Stimulated activated naive CD8-positive, alpha-beta T cell treated with anti-CD3 and anti-CD28 coated beads, Interleukin-15, amount 100 ng/mL, for 72 hours (primary cell): ENCODE measurements around the gene MBD6.

Experiments used
- ATAC-seq: fragments of 150-1000 bp; cut with Tn5 transposase; 2 replicates; pipeline ENCODE4 v1.10.0; 2021; ENCODE audit warnings: mild to moderate bottlenecking, moderate library complexity
- DNase-seq, 2 donors: peaks; one replicate each; pipeline ENCODE4 v3.0.0; 2021 to 2022
- H3K27ac Mint-ChIP-seq, 2 donors: one replicate each; pipeline ENCODE4 v1.8.0; 2022; ENCODE audit warnings: mild to moderate bottlenecking in 2 of 2, mixed read lengths in 2 of 2, moderate library complexity in 2 of 2
- H3K27me3 Mint-ChIP-seq: one replicate; pipeline ENCODE4 v1.8.0; 2022; ENCODE audit warnings: mixed read lengths
- H3K4me1 Mint-ChIP-seq: one replicate; pipeline ENCODE4 v1.8.0; 2022; ENCODE audit warnings: mild to moderate bottlenecking, mixed read lengths
- H3K4me3 Mint-ChIP-seq, 2 donors: one replicate each; pipeline ENCODE4 v1.8.0; 2022; ENCODE audit warnings: mild to moderate bottlenecking in 2 of 2, mixed read lengths in 2 of 2, moderate library complexity in 1 of 2
- H3K9me3 Mint-ChIP-seq, 2 donors: one replicate each; pipeline ENCODE4 v1.8.0; 2022; ENCODE audit warnings: mixed read lengths in 2 of 2

MBD6 gene

DNA sequence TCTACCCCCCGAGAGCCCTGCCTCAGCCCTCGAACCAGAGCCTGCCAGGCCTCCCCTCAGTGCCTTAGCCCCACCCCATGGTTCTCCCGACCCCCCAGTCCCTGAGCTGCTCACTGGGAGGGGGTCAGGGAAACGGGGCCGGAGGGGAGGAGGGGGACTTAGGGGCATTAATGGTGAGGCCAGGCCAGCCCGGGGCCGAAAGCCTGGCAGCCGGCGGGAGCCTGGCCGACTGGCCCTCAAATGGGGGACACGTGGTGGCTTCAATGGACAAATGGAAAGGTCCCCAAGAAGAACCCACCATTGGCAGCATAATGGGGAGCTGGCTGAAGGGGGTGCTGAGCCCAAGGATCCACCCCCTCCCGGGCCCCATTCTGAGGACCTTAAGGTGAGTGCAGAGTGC, 5.6 kb downstream of the MBD6 start:
- peaks cover 60% of the 10 kb centered on the region for H3K4me1 Mint-ChIP-seq
- no peak overlapping the region for H3K4me3 Mint-ChIP-seq
- DNase-seq (no peak), ATAC-seq (no peak)
- no peaks in the 10 kb centered on the region for H3K9me3 Mint-ChIP-seq
- no peaks in the 10 kb centered on the region for H3K27me3 Mint-ChIP-seq
- no peak overlapping the region for H3K27ac Mint-ChIP-seq

DNA sequence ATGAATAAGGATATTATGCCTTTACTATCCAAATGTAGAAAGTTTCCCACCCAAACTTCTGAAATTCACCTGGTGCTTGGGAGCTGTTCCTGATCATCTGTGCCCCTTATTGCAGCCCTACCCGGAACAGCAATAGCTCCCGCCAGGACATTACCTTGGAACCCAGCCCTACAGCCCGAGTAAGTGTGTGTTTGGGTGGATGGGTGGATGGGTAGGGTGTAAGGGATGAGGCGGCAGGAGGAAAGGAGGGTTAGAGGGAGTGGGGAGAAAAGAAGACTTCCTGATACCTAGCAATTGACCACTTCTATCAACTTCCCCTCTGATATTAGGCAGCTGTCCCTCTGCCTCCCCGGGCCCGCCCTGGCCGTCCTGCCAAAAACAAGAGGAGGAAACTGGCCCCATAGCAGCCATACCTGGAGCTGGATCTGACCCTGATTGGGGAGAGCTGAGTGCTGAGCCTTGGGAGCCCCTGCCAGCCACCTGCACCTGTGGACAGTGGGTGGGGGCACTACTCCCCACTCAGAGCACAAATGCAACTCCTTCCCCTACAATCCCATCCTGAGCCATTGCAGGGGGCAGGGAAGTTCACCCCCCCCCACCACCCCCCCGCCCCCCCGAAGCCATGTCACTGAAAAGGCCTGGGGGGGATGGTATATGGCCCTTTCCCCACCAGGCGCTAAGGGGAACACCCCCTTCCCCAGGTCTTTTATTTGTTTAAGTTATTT, 6.4 kb downstream of the MBD6 start:
- Mint-ChIP-seq H3K4me1 (peaks cover 52% of the 10 kb centered on the region), H3K4me3 (no peak overlapping the region), H3K9me3 (no peaks in the 10 kb centered on the region), H3K27me3 (no peaks in the 10 kb centered on the region), H3K27ac (peak overlapping the region in 1 of 2 donors; percentile 72)
- ATAC-seq (no peak), DNase-seq (no peak)

GRCh38 chr12:57529831-57530230, 7.2 kb downstream of the MBD6 start:
- no peak for DNase-seq
- Mint-ChIP-seq H3K27me3 (no peaks in the 10 kb centered on the region), H3K9me3 (no peaks in the 10 kb centered on the region), H3K4me1 (peaks cover 44% of the 10 kb centered on the region), H3K4me3 (no peak overlapping the region), H3K27ac (peak overlapping the region; percentile 21 to 50)
- ATAC-seq = no peak

GRCh38 chr12:57530396-57531142, 7.9 kb downstream of the MBD6 start:
- Mint-ChIP-seq H3K9me3 (no peaks in the 10 kb centered on the region), H3K4me3 (no peak overlapping the region), H3K27ac (no peak overlapping the region), H3K27me3 (no peaks in the 10 kb centered on the region), H3K4me1 (peaks cover 37% of the 10 kb centered on the region)
- ATAC-seq (no peak), DNase-seq (no peak)

GRCh38 chr12:57531836-57532235, 9.2 kb downstream of the MBD6 start:
- no peaks in the 10 kb centered on the region for H3K9me3 Mint-ChIP-seq
- peak overlapping the region in 1 of 2 donors; percentile 84 for H3K27ac Mint-ChIP-seq
- H3K4me1 Mint-ChIP-seq = peaks cover 24% of the 10 kb centered on the region
- no peaks in the 10 kb centered on the region for H3K27me3 Mint-ChIP-seq
- ATAC-seq = no peak
- no peak for DNase-seq
- no peak overlapping the region for H3K4me3 Mint-ChIP-seq

DNA sequence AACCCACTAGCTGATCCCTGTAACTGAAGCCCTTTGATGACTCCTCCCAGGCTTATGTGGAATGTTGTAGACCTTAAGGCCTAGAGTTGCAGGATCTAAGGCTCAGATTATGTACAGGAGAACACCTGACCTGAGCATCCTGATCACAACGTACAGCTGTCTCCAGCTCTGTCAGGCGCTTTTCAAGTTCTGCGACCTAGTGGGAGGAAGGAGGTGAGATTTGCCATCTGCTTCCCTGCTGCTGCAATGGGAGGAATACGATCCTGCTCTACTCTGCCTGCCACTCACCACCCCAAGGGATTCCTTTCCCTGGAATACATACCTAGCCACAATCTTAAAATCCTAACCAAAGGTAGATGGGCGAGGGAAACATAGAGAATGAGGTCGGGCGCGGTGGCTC, 10.5 kb downstream of the MBD6 start:
- no peak overlapping the region for H3K27ac Mint-ChIP-seq

GRCh38 chr12:57534250-57534649, 11.6 kb downstream of the MBD6 start:
- H3K9me3 Mint-ChIP-seq = no peaks in the 10 kb centered on the region
- no peak overlapping the region for H3K4me3 Mint-ChIP-seq
- peaks cover 29% of the 10 kb centered on the region for H3K4me1 Mint-ChIP-seq
- H3K27ac Mint-ChIP-seq = peak overlapping the region in 1 of 2 donors; percentile 65
- DNase-seq (no peak), ATAC-seq (no peak)
- no peaks in the 10 kb centered on the region for H3K27me3 Mint-ChIP-seq

More for the DNA sequence above, 10.5 kb downstream of the MBD6 start:
- ATAC-seq = no peak
- Mint-ChIP-seq H3K4me1 (peaks cover 25% of the 10 kb centered on the region), H3K4me3 (no peak overlapping the region), H3K27me3 (no peaks in the 10 kb centered on the region), H3K9me3 (no peaks in the 10 kb centered on the region)
- DNase-seq = no peak

DNA sequence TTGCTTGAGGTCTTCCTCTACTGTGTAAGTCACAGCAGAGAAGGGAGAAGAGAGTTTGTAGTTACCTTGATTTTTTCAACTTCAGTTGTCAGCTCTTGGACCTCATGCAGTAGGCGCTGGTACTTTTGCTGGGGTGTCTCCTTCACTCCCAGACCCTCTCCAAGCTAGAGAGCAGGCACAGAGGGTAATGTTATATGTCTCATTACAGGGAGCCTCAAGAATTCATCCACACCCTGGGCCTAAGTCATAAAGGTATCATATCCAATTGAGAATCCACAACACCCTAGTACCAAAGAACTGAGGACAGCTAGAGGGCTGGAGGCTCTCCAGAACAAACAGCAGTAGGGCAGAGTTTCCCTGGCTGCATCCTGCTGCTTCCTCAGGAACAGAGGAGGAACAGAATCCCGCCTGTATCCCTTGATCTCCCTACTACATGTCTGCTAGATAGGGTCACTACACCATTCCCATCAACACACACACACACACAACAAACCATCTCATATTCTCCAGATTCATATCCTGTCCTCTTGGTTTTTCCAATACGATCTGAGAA, 12.4 kb downstream of the MBD6 start:
- no peak for DNase-seq
- H3K4me3 Mint-ChIP-seq = no peak overlapping the region
- no peak overlapping the region for H3K27ac Mint-ChIP-seq
- H3K4me1 Mint-ChIP-seq = peaks cover 22% of the 10 kb centered on the region
- H3K9me3 Mint-ChIP-seq = no peaks in the 10 kb centered on the region
- H3K27me3 Mint-ChIP-seq = no peaks in the 10 kb centered on the region
- no peak for ATAC-seq

DNA sequence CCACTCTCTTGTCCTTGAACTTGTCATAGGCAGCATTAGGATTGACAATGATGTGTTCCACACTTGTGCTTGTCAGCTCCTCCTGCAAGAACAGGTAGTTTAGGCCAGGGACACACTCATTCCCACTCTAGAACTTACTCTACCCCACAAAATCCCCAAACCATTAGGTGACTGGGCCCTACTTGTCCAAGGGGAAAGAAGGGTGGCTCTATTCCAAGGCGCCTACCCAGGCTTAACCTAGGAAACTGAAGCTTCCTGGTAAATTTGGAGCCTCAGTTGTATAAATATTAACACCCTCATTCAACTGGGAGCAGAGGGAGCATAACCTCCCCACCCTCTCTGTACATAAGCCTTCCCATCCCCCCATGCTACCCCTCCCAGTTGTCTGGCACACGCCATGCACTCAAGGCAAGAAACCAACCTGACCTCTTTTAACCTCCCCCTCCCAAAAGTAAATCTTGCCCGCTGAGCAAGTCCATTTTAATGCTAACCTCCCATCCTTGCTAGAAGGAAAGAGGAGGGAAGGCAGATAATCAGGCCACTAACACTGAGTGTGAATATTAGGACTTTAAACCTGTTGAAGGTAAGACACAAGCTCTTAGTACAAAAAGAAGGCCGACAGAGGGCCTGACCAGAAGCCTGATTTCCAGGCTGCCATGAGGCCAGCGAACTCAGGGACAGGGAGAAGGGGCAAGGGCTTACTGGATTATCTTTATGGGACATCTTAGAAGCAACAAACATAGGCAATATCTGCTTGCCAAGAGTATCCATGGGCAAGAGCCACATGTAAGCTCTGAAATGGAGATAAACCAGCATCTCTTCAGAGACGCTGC, 13.4 kb downstream of the MBD6 start:
- no peaks in the 10 kb centered on the region for H3K27me3 Mint-ChIP-seq
- H3K9me3 Mint-ChIP-seq = no peaks in the 10 kb centered on the region
- H3K4me3 Mint-ChIP-seq = no peak overlapping the region
- ATAC-seq = no peak
- DNase-seq = no peak
- H3K27ac Mint-ChIP-seq = no peak overlapping the region
- peaks cover 21% of the 10 kb centered on the region for H3K4me1 Mint-ChIP-seq

- no peak overlapping the region for H3K4me3 Mint-ChIP-seq
- H3K27ac Mint-ChIP-seq = peak overlapping the region in 1 of 2 donors; percentile 15
- peaks cover 21% of the 10 kb centered on the region for H3K4me1 Mint-ChIP-seq
- no peaks in the 10 kb centered on the region for H3K9me3 Mint-ChIP-seq
- no peaks in the 10 kb centered on the region for H3K27me3 Mint-ChIP-seq
- DNase-seq = no peak
- ATAC-seq = no peak
Measured at GRCh38 chr12:57536597-57536942, 13.9 kb downstream of the MBD6 start.

GRCh38 chr12:57539134-57539768, 16.6 kb downstream of the MBD6 start:
- no peaks in the 10 kb centered on the region for H3K9me3 Mint-ChIP-seq
- peaks cover 28% of the 10 kb centered on the region for H3K4me1 Mint-ChIP-seq
- no peak for ATAC-seq
- no peak overlapping the region for H3K27ac Mint-ChIP-seq
- DNase-seq = no peak
- H3K4me3 Mint-ChIP-seq = no peak overlapping the region
- no peaks in the 10 kb centered on the region for H3K27me3 Mint-ChIP-seq

DNA sequence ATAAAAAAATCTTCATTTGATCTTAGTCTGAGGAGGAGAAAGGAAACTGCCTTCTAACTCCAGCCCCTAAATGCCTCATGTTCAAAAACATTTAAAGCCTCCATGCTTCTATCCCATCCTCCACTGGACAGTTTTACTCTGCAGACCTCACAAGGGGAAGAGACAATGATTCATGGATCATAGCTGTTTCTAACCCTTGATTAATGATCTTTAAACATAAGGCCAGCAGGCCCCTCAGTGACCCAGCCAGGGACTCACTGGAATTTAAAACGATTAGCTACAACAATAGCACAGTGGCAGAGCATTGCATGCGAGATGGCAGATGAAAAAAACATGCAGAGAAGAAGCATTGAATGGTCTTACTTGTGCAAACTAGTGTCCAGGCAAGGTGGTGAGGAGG, 18.4 kb downstream of the MBD6 start:
- Mint-ChIP-seq H3K9me3 (no peaks in the 10 kb centered on the region), H3K4me3 (no peak overlapping the region), H3K4me1 (peaks cover 44% of the 10 kb centered on the region), H3K27ac (no peak overlapping the region), H3K27me3 (no peaks in the 10 kb centered on the region)
- DNase-seq (no peak), ATAC-seq (no peak)

- DNase-seq = no peak
- Mint-ChIP-seq H3K4me3 (no peak overlapping the region), H3K27me3 (no peaks in the 10 kb centered on the region), H3K9me3 (no peaks in the 10 kb centered on the region), H3K4me1 (peaks cover 48% of the 10 kb centered on the region), H3K27ac (no peak overlapping the region)
- ATAC-seq = no peak
Measured at GRCh38 chr12:57541717-57542116, 19.1 kb downstream of the MBD6 start.

- H3K27me3 Mint-ChIP-seq = peaks cover 4% of the 10 kb centered on the region
- H3K9me3 Mint-ChIP-seq = no peaks in the 10 kb centered on the region
- H3K4me1 Mint-ChIP-seq = peaks cover 46% of the 10 kb centered on the region
- DNase-seq = no peak
- no peak overlapping the region for H3K27ac Mint-ChIP-seq
- ATAC-seq = no peak
- H3K4me3 Mint-ChIP-seq = no peak overlapping the region
Measured at GRCh38 chr12:57543581-57543980, 21.0 kb downstream of the MBD6 start.

DNA sequence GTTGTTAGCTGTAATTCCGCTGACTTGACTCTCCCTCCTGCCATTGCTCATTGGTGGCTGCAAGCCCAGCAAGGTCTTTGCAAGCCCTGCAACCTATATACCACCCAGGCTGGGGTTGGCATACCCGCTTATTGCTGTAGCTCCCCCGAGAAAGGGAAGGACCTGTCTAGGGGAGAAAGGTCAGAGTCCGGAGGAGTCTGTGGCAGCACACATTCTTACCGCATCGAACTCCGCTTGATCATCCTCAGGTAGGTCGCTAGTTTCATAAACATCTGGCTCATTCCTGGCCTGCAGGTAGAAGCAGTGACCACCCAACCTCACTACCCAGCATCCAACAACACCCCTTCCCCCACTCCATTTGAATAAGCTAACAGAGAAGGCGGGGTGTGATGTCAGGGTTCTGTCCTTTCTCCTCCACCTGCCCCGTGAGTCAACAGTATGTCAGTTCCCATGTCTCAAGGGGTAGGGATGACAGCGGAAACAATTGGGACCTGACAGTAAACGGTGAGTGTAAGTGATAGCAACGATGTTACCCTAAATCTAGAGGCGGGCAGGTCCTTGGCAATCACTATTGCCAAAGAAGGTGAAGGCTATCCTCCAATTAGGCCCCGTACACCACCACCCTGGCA, 23.3 kb downstream of the MBD6 start:
- H3K27me3 Mint-ChIP-seq = peaks cover 24% of the 10 kb centered on the region
- no peak for DNase-seq
- H3K9me3 Mint-ChIP-seq = no peaks in the 10 kb centered on the region
- H3K4me3 Mint-ChIP-seq = peak overlapping the region; percentile 92 to 96
- no peak for ATAC-seq
- peaks cover 62% of the 10 kb centered on the region for H3K4me1 Mint-ChIP-seq
- H3K27ac Mint-ChIP-seq = peak overlapping the region; percentile 98
